GM19099 (cell line): Measurements from ENCODE around the gene ZNF567.

ENCODE experiments used
- POLR2A ChIP-seq: IDR thresholded peaks from 3 replicates; pipeline ENCODE4 v1.6.1; 2011; ENCODE audit warnings: low read depth; ENCODE audit not compliant: insufficient read length; ENCODE audit errors: extremely low read depth

ZNF567 gene

GRCh38 chr19:36719687-36720556 is 32.5 kb downstream of the ZNF567 start:
- TF ChIP-seq POLR2A: no peak

GRCh38 chr19:36745870-36746269 is 58.5 kb downstream of the ZNF567 start:
- TF ChIP-seq POLR2A: no peak

DNA sequence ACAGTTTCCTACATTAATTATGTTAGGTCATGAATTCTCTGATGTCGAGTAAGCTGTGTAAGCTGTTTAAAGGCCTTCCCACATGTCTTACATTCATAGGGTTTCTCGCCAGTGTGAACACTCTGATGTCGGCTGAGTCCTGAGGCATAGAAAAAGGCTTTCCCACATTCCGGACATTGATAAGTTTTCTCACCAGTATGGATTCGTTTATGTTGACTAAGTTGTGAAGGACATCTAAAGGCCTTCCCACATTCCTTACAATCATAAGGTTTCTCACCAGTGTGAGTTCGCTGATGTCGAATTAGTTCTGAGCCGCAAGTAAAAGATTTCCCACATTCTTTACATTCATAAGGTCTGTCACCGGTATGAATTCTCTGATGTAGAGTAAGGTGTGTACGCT is 60.3 kb downstream of the ZNF567 start:
- TF ChIP-seq POLR2A: no peak

DNA sequence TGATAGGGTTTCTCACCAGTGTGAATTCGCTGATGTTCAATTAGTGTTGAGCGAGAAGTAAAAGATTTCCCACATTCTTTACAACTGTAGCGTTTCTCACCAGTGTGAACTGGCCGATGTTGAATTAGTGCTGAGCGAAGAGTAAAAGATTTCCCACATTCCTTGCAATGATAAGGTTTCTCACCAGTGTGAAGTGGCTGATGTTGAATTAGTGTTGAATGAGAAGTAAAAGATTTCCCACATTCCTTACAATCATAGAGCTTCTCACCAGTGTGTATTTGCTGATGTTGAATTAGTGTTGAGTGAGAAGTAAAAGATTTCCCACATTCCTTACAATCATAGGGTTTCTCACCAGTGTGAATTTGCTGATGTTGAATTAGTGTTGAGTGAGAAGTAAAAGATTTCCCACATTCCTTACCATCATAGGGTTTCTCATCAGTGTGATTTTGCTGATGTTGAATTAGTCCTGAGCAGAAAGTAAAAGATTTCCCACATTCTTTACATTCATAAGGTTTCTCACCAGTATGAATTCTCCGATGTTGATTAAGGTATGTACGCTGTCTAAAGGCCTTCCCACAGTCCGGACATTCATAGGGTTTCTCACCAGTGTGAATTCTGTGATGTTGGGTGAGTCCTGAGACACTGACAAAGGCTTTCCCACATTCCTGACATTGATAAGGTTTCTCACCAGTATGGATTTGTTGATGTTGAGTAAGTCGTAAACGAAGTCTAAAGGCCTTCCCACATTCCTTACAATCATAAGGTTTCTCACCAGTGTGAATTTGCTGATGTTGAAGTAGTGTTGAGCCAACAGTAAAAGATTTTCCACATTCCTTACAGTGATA is 61.2 kb downstream of the ZNF567 start:
- TF ChIP-seq POLR2A: no peak

- no peak for TF ChIP-seq POLR2A
These were observed 62.8 kb downstream of the ZNF567 start for GRCh38 chr19:36750066-36750691.
